ENCODE results near the gene PATZ1.
"Not testable (repeated sequence)": the region's sequence is repeated elsewhere in the genome, so short reads cannot be mapped to it uniquely, and the experiment has no call there.

PATZ1 gene

DNA sequence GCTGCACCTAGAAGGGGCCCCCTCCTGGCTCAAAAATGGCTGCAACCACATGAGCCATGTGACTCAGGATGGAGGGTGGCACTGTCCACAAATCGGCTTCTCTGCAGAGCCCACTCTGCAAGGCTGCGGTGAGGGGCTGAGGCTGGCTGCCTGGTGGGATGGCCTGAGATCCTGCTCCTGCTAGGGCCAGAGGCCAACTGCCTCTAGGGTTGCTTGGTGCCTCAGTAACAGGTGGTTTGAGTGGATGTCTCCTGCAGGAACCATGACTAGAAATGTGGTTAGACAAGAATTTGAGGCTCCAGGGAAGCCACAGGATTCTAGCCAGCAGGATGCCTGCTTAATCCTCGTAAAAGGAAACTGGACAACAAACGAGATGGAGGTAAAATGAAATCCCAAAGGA, 17.1 kb downstream of the PATZ1 start:
- H3K4me3 ChIP-seq (ENCODE audit: control insufficient read depth, low read depth, low read length), result no peak overlapping the region
- TF ChIP-seq, protein P1, sequence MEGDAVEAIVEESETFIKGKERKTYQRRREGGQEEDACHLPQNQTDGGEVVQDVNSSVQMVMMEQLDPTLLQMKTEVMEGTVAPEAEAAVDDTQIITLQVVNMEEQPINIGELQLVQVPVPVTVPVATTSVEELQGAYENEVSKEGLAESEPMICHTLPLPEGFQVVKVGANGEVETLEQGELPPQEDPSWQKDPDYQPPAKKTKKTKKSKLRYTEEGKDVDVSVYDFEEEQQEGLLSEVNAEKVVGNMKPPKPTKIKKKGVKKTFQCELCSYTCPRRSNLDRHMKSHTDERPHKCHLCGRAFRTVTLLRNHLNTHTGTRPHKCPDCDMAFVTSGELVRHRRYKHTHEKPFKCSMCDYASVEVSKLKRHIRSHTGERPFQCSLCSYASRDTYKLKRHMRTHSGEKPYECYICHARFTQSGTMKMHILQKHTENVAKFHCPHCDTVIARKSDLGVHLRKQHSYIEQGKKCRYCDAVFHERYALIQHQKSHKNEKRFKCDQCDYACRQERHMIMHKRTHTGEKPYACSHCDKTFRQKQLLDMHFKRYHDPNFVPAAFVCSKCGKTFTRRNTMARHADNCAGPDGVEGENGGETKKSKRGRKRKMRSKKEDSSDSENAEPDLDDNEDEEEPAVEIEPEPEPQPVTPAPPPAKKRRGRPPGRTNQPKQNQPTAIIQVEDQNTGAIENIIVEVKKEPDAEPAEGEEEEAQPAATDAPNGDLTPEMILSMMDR (conservative IDR thresholded peaks at IDR 0.05; ENCODE audit: control insufficient read depth, insufficient read depth, low read depth, low read length), result no peak
- no peak for DNase-seq (ENCODE audit: low read depth)

DNA sequence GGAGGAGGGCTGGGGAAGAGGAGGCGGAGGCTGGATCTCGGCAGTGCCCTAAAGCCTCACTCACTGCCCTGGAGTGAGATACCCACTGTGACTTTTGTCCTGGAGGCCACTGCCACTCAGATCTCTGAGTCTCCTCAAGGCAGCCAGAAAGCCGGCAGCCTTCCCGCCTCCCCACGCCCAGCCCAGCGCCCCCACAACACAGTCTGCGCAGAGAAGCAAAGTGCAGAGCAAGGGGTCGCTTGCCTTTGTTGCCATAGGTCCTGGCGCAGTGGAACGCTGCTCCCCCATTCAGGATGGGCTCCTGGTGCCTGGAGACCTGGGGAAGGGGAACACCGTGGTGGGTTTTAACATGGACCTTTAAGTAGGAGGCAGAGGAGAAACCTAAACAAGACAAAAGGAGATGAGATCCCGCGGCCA, 17.6 kb downstream of the PATZ1 start:
- no peak for DNase-seq (ENCODE audit: low read depth)
- TF ChIP-seq, protein P1 (conservative IDR thresholded peaks at IDR 0.05; ENCODE audit: control insufficient read depth, insufficient read depth, low read depth, low read length), result no peak
- no peak overlapping the region for H3K4me3 ChIP-seq (ENCODE audit: control insufficient read depth, low read depth, low read length)

DNA sequence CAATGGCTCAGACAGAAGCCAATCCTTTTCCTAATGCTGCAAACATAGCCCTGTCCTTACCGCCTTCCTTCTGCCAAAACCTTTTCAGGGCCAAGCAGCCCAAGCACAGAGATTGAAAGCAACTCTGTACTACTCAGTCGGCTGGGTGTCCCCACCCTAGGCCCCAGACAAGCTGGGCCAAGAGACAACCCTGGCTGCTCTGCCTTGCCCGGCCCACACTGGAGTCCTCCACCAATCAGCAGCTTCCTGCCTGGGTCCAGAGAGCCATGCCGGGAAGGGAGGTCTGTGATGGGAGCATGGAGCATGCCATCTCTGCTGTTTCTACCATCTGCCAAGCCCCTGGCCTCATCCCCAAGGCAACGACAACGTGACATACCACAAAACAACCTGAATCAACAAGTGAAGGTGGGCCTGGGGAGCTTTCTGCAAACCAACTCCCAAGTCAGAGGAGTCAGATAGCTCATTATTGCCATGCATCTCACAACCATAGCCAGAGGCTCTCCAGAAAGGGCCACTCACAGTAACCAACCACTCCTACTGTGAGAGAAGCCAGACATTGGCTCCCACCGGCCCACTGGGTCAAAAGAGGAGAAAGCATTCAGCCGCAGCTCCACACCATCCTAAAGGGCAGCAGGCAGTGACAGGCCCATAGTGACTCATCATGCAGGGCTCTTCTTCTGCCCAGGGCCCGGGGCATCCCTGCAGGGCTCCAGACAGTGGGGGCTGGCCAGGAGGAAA, 18.2 kb downstream of the PATZ1 start:
- no peak overlapping the region for H3K4me3 ChIP-seq (ENCODE audit: control insufficient read depth, low read depth, low read length)
- DNase-seq (ENCODE audit: low read depth), result no peak
- TF ChIP-seq, protein P1 (conservative IDR thresholded peaks at IDR 0.05; ENCODE audit: control insufficient read depth, insufficient read depth, low read depth, low read length), result no peak

DNA sequence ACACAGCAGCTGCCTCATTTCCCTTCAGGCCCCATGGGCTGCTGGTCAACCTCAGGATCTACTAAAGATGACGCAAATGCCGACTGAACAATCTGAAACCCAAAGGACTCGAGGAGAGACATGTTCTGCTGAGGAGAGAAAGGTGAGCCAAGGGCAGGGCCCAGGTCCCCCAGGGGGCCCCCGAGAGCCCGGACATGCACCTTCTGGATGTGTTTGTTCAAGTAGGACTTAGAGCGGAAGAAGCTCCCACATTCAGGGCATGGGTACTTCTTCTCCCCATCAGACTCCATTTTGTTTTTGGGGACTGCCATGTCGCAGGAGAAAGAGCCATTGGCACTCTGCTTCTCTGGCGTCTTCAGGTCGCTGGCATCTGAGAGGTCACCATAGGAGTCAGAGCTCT, 19.3 kb downstream of the PATZ1 start:
- TF ChIP-seq, protein P1 (conservative IDR thresholded peaks at IDR 0.05; ENCODE audit: control insufficient read depth, insufficient read depth, low read depth, low read length), result no peak
- H3K4me3 ChIP-seq (ENCODE audit: control insufficient read depth, low read depth, low read length), result no peak overlapping the region
- DNase-seq (ENCODE audit: low read depth), result no peak

- TF ChIP-seq, protein P1 (conservative IDR thresholded peaks at IDR 0.05; ENCODE audit: control insufficient read depth, insufficient read depth, low read depth, low read length), result no peak
- H3K4me3 ChIP-seq (ENCODE audit: control insufficient read depth, low read depth, low read length), result no peak overlapping the region
- no peak for DNase-seq (ENCODE audit: low read depth)
Measured at GRCh38 chr22:31323578-31324550, 22.3 kb downstream of the PATZ1 start.

DNA sequence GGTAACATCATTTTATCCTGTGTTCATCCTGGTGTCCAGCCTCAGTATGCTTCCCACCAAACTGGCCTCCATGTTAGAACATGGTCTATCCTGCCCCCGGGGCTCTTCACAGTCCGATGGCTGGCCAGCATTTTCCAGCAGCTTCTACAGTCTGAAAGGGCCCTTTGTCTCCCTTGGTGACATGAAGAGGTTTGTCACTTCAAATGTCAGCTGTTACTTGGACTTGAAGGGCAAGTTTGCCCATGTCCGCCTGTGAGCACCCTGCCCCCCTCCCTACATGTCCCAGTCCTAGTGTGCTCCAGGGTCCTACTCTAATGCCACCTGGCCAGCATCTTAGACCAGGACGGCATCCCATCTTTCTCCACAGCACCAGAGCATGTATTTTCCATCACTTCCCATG, 24.7 kb downstream of the PATZ1 start:
- DNase-seq (ENCODE audit: low read depth), result no peak
- H3K4me3 ChIP-seq (ENCODE audit: control insufficient read depth, low read depth, low read length), result no peak overlapping the region
- TF ChIP-seq, protein P1 (conservative IDR thresholded peaks at IDR 0.05; ENCODE audit: control insufficient read depth, insufficient read depth, low read depth, low read length), result no peak

- not testable (repeated sequence) for DNase-seq (ENCODE audit: low read depth); H3K4me3 ChIP-seq (ENCODE audit: control insufficient read depth, low read depth, low read length)
Measured at GRCh38 chr22:31314220-31314619, 31.9 kb downstream of the PATZ1 start.
